Uterus (tissue), 2 donors: Measurements from ENCODE around the gene CEP57.

Experiments
- CTCF ChIP-seq, 4 experiments: fragments of 200-600 bp in 2 of 4; fragments of 450-650 bp in 2 of 4; sonication (generic) in 2 of 4; IDR thresholded peaks; one replicate each; pipeline ENCODE4 v1.5.1; 2016 to 2019; ENCODE audit warnings: antibody characterized with exemption in 4 of 4, mild to moderate bottlenecking in 2 of 4, moderate library complexity in 1 of 4
- POLR2A ChIP-seq, 2 donors: fragments of 450-650 bp; IDR thresholded peaks; one replicate each; pipeline ENCODE4 v1.6.1; 2016; ENCODE audit warnings: antibody characterized with exemption in 2 of 2, mild to moderate bottlenecking in 1 of 2, moderate library complexity in 1 of 2

- TF ChIP-seq CTCF (IDR thresholded peaks at IDR 0.05) (no peak), POLR2A (IDR thresholded peaks at IDR 0.05) (no peak)
Observed at GRCh38 chr11:95867105-95867504, 76.8 kb downstream of the CEP57 start.
